ENCODE data around the gene TDRD10. TPM values are rescaled to one million over a fixed set of nuclear protein-coding genes. Genes with fewer than 3 reads are reported as not detected.
A peak's percentile ranks its signal among the peaks of the same experiment; 100 is the strongest.

Gene TDRD10
- total RNA-seq, 1 donor = not detected

DNA sequence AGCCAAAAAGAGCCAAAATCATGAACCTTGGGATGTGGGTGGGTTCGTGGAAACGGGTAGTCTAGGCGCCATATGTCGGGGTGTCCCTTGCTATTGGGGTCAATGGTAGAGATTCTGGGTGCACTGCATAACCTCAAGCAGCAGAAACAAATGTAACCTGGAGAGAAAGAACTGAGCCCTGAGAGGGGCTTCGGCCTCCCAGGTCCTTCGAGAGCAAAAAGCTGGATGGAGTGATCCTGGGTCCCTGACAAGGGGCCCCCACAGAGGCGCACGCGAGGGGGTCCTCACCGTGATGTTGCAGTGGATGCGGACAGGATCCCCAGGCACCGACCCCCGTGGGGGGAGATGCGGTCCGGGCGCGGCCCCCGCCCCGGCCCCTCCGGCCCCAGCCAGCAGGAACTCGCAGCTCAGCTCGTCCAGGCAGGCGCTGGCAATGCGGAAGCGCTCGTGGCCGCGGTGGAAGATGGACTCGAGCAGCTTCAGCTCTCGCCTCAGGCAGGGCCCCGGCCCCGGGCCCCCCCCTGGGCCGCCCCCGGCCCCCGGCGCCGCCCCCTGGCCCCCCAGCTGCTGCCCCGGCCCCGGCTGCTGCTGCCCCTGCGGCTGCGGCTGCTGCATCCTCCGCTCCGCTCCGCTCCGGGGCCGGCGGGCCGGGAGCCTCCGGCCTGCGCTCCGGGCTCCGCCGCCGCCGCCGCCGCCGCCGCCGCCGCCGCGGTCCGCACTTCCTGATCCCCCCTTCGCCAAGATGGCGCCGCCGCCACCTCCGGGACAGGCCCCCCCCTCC, 56.1 kb downstream of the TDRD10 start, which contains the start of gene UBE2Q1:
UBE2Q1 (minus strand) TSS at position 724 of the 781 bp plus-strand sequence; CDS start at position 615, 109 bp downstream.
- no peak for DNase-seq (ENCODE audit: low read depth)
- no peak for TF ChIP-seq CTCF (IDR thresholded peaks at IDR 0.05; ENCODE audit: insufficient read depth, low read length)
- peak within 1 kb of the TSS; percentile 94 for H3K4me3 ChIP-seq (ENCODE audit: low read depth, low read length)

- no peak for TF ChIP-seq CTCF (IDR thresholded peaks at IDR 0.05; ENCODE audit: insufficient read depth, low read length)
- peak overlapping the region; percentile 94 for H3K4me3 ChIP-seq (ENCODE audit: low read depth, low read length)
- peak; percentile 99 for DNase-seq (ENCODE audit: low read depth)
Measured at GRCh38 chr1:154558720-154559465, 56.9 kb downstream of the TDRD10 start.

DNA sequence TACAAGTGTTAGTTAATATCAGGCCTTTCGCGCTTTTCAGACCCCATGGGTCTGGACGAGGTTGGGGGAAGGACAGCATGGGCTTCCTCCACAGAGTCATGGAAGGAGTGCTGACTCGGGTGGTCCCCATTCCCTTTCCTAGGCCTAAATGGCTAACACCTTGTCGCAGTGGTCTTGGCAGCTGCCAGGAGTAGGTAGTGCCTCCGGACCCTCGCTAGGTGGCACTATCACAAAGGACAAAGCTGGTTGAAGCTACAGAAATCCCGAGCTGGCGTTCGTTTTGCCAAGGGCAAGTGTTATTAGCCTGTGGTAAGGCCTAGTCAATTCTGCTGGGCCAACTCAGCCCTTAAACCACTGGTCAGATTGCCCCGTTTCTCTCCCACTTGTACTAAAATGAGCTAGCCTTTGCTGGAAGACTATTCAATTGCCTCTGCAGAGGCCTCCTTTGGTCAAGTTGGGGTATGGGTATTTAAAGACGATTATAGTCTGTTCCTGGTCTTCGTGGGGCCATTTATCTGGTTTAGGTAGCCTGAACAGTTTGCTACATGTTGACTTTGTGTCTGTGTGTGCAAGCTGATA, 57.5 kb downstream of the TDRD10 start:
- peak; percentile 90 for TF ChIP-seq CTCF (IDR thresholded peaks at IDR 0.05; ENCODE audit: insufficient read depth, low read length)
- H3K4me3 ChIP-seq (ENCODE audit: low read depth, low read length) = peak overlapping the region; percentile 94
- peak; percentile 96 for DNase-seq (ENCODE audit: low read depth)

DNA sequence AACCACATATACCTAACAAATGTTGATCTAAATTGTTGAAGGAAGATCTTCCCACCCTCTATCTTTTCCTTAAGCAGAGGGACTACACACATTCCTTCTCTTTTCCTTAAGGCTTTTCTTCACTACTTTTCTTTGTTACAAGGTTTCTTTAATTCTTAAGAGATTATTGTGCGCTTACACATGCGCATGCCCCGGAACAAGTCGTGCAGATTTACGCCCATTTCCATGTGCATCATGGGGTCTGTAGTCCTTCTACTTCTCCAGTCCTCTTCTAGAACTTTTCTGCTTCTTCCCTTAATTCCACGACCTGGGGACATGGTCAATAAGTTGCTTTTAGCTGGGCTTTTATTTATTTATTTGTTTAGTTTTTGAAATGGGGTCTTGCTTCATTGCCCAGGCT, 63.9 kb downstream of the TDRD10 start:
- no peak for DNase-seq (ENCODE audit: low read depth)
- no peak for TF ChIP-seq CTCF (IDR thresholded peaks at IDR 0.05; ENCODE audit: insufficient read depth, low read length)
- H3K4me3 ChIP-seq (ENCODE audit: low read depth, low read length) = no peak overlapping the region

DNA sequence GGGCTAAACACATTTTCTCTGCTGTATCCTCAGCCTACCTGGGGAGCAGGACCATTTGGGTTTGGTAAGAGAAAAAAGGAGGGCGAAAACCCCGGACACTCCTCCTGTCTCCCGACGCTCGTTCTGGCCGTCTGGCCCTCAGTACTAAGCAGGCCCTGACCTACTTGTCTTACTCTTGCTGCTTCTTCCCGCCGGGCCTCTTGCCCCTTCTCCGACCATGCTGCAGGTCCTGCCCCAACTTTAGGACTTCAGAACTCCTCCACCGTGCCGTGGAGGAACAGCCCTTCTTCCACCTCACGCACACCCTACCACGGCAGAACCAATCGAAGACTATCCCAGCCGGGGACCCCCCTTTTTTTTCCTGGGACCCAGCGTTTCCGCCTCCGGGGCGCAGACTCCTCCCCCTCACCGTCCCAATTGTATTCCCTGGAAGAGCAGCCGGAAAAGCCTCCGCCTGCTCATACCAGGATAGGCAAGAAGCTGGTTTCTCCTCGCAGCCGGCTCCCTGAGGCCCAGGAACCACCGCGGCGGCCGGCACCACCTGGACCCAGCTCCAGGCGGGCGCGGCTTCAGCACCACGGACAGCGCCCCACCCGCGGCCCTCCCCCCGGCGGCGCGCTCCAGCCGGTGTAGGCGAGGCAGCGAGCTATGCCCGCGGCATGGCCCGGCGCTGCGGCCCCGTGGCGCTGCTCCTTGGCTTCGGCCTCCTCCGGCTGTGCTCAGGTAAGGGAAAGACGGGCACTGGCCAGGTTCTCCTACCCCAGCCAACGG, 65.6 kb downstream of the TDRD10 start, which contains the start of gene CHRNB2:
CHRNB2 (plus strand) TSS at position 393 of the 771 bp plus-strand sequence; CDS start at position 660, 267 bp downstream.
- no peak for TF ChIP-seq CTCF (IDR thresholded peaks at IDR 0.05; ENCODE audit: insufficient read depth, low read length)
- peak within 1 kb of the TSS; percentile 17 for H3K4me3 ChIP-seq (ENCODE audit: low read depth, low read length)
- peak; percentile 27 for DNase-seq (ENCODE audit: low read depth)
